ENCODE measurements around the gene WWC2.

WWC2 gene

GRCh38 chr4:183171484-183172267, 72.6 kb downstream of the WWC2 start (continued):
- TF ChIP-seq ZSCAN5A (tag by site-specific recombination; IDR thresholded peaks at IDR 0.05) (no peak), REST (tag by site-specific recombination; IDR thresholded peaks at IDR 0.05) (no peak), ZNF16 (tag by site-specific recombination; IDR thresholded peaks at IDR 0.05; ENCODE audit: low read depth) (no peak), ZNF404 (tag by site-specific recombination; IDR thresholded peaks at IDR 0.05) (no peak), ZNF366 (tag by site-specific recombination; conservative IDR thresholded peaks at IDR 0.05) (0 out of 2 replicates have a peak, but pooled peaks have one; percentile 42), ZNF239 (tag by site-specific recombination; IDR thresholded peaks at IDR 0.05) (no peak), ZNF488 (tag by site-specific recombination; IDR thresholded peaks at IDR 0.05) (no peak)

- POLR2A ChIA-PET: no interaction called here
- H3K27ac ChIP-seq (ENCODE audit: extremely low read depth, low read depth, low read length): peak overlapping the region; percentile 6; the same call in 1 of the 2 replicates
- H3K4me1 ChIP-seq (ENCODE audit: control insufficient read depth, insufficient read depth, low read length): peaks cover 25% of the 10 kb centered on the region
- H3K9me3 ChIP-seq (ENCODE audit: control insufficient read depth, insufficient read depth, low read depth, low read length): no peaks in the 10 kb centered on the region
- CTCF ChIA-PET: interaction anchor here (0.9 to 1.2 kb wide), 2 partner anchors 13 to 77 kb away, joined by 3 read pairs; no protein-coding TSS in a partner anchor
- no peak for TF ChIP-seq AEBP2 (tag by site-specific recombination; IDR thresholded peaks at IDR 0.05; ENCODE audit: borderline replicate concordance)
- TF ChIP-seq GLIS1 (tag by site-specific recombination; IDR thresholded peaks at IDR 0.05): peak; percentile 91
- TF ChIP-seq KLF1 (tag by site-specific recombination; IDR thresholded peaks at IDR 0.05): no peak
- no peak for TF ChIP-seq ZNF677 (tag by site-specific recombination; IDR thresholded peaks at IDR 0.05)
- no peak for TF ChIP-seq ZNF19 (tag by site-specific recombination; IDR thresholded peaks at IDR 0.05; ENCODE audit: low read depth)
- no peak for TF ChIP-seq REPIN1 (tag by site-specific recombination; IDR thresholded peaks at IDR 0.05; ENCODE audit: low read depth)
- no peak for TF ChIP-seq ZNF514 (tag by site-specific recombination; IDR thresholded peaks at IDR 0.05)
- TF ChIP-seq ZNF658 (tag by site-specific recombination; IDR thresholded peaks at IDR 0.05): no peak
- no peak for TF ChIP-seq PBX3 (CRISPR knock-in tag; IDR thresholded peaks at IDR 0.05)
- TF ChIP-seq ZNF155 (tag by site-specific recombination; IDR thresholded peaks at IDR 0.05): no peak
- TF ChIP-seq ZNF660 (tag by site-specific recombination; IDR thresholded peaks at IDR 0.05): no peak
- TF ChIP-seq ZNF202 (tag by site-specific recombination; IDR thresholded peaks at IDR 0.05; ENCODE audit: borderline replicate concordance): no peak
- TF ChIP-seq ZNF501 (tag by site-specific recombination; IDR thresholded peaks at IDR 0.05): no peak
- no peak for TF ChIP-seq ZNF777 (tag by site-specific recombination; IDR thresholded peaks at IDR 0.05; ENCODE audit: borderline replicate concordance)
- no peak for TF ChIP-seq ZBTB6 (tag by site-specific recombination; IDR thresholded peaks at IDR 0.05)
- peak; percentile 78 for TF ChIP-seq WT1 (tag by site-specific recombination; IDR thresholded peaks at IDR 0.05)
- TF ChIP-seq ZNF629 (tag by site-specific recombination; IDR thresholded peaks at IDR 0.05): no peak
- TF ChIP-seq ZNF645 (tag by site-specific recombination; IDR thresholded peaks at IDR 0.05): no peak
- H3K36me3 ChIP-seq (ENCODE audit: control insufficient read depth in 2 of 2, insufficient read depth in 1 of 2, low read length in 2 of 2): no peaks in the 10 kb centered on the region
- no peak overlapping the region for H3K4me3 ChIP-seq (ENCODE audit: low read depth, low read length)
Observed at GRCh38 chr4:183172881-183173280, 73.8 kb downstream of the WWC2 start.
